MM.1S (cell line): ENCODE measurements around the gene GPR180.

Experiments used
- EZH2 ChIP-seq: fragments of 300-600 bp; sonication (generic); optimal IDR thresholded peaks from 2 replicates; pipeline ENCODE3; 2017; ENCODE audit warnings: low read depth, mild to moderate bottlenecking, antibody characterized with exemption, low read length, mixed read lengths
- EZH2phosphoT487 ChIP-seq: fragments of 300-600 bp; sonication (generic); IDR thresholded peaks from 2 replicates; pipeline ENCODE4 v1.6.1; 2018; ENCODE audit warnings: antibody characterized with exemption, low read length
- TF ChIP-seq, protein P1 (sequence below): fragments of 300-600 bp; sonication (generic); IDR thresholded peaks from 2 replicates; pipeline ENCODE4 v1.5.1; 2016; ENCODE audit warnings: antibody characterized with exemption, low read length, mixed read lengths

DNA sequence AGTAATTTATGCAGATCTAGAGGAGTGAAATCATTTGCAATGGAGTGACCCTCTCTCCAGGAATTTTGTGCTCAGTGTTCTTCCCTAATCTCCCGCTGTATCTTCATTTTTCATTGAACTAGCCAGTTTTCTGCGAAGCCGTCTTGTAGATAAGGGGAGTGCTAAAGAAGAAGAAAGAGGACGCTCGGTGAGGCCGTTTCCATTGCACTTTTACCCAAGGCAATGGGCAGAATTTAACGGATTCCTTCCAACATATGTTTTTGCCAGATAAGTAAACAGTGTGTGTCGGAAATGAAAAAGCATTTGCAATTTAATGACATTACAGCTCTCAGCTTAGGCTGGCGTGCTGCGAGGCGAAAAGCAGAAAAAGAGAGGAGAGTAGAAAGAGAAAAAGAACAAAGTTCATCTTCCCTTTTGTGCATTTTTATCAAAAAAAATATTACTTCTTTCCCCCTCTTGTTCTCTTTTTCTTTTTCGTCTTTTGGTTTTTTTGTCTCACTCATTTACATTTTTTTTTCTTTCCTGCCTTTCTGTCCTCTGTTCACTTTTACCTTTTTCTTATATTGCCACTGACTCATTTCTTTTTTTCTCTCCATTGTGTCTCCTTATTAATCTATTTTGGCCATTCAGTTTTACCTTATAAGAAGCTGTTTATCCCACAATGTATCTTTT is 60.8 kb downstream of the GPR180 start:
- TF ChIP-seq, protein P1, sequence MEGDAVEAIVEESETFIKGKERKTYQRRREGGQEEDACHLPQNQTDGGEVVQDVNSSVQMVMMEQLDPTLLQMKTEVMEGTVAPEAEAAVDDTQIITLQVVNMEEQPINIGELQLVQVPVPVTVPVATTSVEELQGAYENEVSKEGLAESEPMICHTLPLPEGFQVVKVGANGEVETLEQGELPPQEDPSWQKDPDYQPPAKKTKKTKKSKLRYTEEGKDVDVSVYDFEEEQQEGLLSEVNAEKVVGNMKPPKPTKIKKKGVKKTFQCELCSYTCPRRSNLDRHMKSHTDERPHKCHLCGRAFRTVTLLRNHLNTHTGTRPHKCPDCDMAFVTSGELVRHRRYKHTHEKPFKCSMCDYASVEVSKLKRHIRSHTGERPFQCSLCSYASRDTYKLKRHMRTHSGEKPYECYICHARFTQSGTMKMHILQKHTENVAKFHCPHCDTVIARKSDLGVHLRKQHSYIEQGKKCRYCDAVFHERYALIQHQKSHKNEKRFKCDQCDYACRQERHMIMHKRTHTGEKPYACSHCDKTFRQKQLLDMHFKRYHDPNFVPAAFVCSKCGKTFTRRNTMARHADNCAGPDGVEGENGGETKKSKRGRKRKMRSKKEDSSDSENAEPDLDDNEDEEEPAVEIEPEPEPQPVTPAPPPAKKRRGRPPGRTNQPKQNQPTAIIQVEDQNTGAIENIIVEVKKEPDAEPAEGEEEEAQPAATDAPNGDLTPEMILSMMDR: no peak
- TF ChIP-seq EZH2: no peak
- no peak for TF ChIP-seq EZH2phosphoT487
